Esophagus muscularis mucosa (tissue), 4 donors: ENCODE measurements around the gene DNAJA4.

Experiments
- CTCF ChIP-seq, 3 experiments: fragments of 200-600 bp in 2 of 3; fragments of 450-650 bp in 1 of 3; sonication (generic) in 2 of 3; IDR thresholded peaks; one replicate each; pipeline ENCODE4 v1.5.1; 2017 to 2019; ENCODE audit warnings: antibody characterized with exemption in 3 of 3, mild to moderate bottlenecking in 2 of 3, moderate library complexity in 1 of 3
- EP300 ChIP-seq: sonication (generic); formaldehyde crosslinking; IDR thresholded peaks from one replicate; pipeline ENCODE4 v1.6.1; 2017; ENCODE audit warnings: antibody characterized with exemption
- POLR2A ChIP-seq: fragments of 450-650 bp; IDR thresholded peaks from one replicate; pipeline ENCODE4 v1.6.1; 2017; ENCODE audit warnings: antibody characterized with exemption, moderate library complexity, mild to moderate bottlenecking, low read depth

- TF ChIP-seq CTCF (IDR thresholded peaks at IDR 0.05) (no peak), EP300 (no peak), POLR2A (no peak)
Measured at GRCh38 chr15:78323693-78324092, 59.3 kb downstream of the DNAJA4 start.
